CD4-positive, alpha-beta T cell treated with Interleukin-15 for 4 hours (primary cell): Measurements from ENCODE around the gene ISG15.
A peak's percentile ranks its signal among the peaks of the same experiment; 100 is the strongest.
"Not testable (repeated sequence)": the region's sequence is repeated elsewhere in the genome, so short reads cannot be mapped to it uniquely, and the experiment has no call there.

Experiments
- DNase-seq: peaks from one replicate; pipeline ENCODE4 v3.0.0-alpha.2; 2020; ENCODE audit warnings: low spot score

The ISG15 gene

GRCh38 chr1:975365-975764 lies 37.9 kb upstream of the ISG15 start:
- DNase-seq: no peak

GRCh38 chr1:975896-976683 lies 37.2 kb upstream of the ISG15 start:
- peak; percentile 72 for DNase-seq

DNA sequence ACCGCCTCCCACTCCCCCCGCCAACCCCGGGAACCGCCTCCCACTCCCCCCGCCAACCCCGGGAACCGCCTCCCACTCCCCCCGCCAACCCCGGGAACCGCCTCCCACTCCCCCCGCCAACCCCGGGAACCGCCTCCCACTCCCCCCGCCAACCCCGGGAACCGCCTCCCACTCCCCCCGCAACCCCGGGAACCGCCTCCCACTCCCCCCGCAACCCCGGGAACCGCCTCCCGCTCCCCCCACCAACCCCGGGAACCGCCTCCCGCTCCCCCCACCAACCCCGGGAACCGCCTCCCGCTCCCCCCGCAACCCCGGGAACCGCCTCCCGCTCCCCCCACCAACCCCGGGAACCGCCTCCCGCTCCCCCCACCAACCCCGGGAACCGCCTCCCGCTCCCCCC lies 36.5 kb upstream of the ISG15 start:
- not testable (repeated sequence) for DNase-seq

DNA sequence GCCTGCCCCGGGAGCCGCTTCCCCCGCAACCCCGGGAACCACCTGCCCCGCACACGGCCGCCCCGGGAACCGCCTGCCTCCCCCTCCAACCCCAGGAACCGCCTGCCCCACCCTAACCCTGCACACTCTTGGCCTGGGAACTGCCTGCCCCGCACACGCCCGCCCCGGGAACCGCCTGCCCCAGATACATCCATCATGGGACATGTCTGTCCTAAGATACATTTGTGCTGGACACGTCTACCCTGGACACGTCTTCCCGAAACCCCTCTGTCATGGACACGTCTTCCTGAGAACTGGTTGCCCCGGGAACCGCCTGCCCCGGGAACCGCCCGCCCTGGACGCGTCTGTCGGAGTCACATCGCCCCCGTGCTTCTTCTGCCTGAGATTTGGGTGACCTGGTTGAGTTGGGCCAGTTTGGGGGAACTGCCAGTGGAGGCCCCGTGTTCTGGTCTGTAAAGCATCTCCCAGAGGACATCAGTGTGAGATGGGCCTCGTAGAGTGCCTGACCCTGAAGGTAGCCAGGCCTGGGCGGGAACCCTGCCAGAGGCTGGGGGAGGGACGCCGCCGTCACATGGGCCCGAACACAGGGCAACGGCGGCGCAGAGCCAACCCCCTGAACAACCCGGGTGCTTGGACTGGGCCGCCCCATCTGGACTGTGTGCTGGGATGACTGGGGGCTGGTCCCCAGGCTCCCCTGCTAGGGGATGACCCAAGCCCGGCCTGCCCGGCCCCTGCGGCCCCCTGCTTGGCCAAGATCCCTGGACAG lies 35.0 kb upstream of the ISG15 start:
- no peak for DNase-seq

GRCh38 chr1:978835-979743 lies 34.2 kb upstream of the ISG15 start:
- no peak for DNase-seq

GRCh38 chr1:979744-980072 lies 33.6 kb upstream of the ISG15 start:
- no peak for DNase-seq

DNA sequence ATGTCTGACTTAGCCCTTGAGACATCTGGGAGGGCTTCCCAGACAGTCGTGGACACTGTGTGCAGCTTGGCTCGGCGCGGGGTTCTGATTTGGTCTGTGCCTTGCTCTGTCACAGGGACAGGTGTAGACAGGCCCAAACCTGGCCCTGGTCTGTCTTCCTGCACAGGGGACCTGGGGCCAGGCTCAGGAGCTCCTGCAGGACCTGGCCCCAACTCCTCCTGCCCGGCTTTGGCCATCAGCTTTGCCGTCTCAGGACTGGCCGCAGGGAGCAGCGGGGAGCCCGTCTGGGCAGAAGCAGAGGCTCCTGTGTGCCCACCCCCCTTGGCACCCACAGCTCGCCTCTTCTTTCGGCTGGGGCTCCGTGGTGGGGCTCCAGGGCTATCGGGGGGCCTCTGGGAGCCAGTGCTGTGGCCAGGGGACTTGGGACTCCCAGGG lies 33.1 kb upstream of the ISG15 start:
- no peak for DNase-seq

GRCh38 chr1:980602-981395 lies 32.5 kb upstream of the ISG15 start:
- no peak for DNase-seq

- no peak for DNase-seq
These were observed 31.8 kb upstream of the ISG15 start for GRCh38 chr1:981491-981954.

DNA sequence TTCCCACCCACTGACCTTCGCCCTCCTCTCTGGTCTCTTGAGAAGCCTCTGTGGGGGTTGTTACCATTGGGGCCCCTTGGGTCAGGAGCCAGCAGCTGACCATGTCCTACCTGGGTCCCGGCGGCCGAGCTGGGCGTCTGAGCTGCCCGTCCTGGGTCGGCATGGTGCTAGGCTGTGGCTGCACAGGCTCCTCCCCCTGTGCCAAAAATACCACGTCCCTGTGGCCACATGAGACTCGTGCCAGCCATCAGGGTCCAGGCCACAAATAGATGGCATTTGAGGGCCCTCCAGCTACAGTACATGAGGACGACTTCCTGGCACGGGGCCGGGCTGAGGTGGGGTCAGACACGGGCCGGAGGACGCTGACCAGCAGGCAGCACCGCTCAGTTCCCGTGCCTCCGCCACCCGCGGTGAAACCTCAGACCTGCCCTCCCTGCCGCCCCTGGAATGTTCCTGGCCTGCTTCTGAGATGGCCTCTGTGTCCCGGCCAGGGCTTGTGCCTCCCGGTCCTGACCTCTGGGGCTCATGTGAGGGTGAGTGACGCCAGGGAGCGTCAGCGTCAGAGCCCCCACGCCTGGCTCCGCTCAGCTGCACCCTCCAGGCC lies 31.2 kb upstream of the ISG15 start, which contains the start of gene PERM1:
PERM1 (minus strand) TSS at position 139 of the 604 bp plus-strand sequence. CDS start 1,064 bp downstream, outside the sequence.
- no peak for DNase-seq

DNA sequence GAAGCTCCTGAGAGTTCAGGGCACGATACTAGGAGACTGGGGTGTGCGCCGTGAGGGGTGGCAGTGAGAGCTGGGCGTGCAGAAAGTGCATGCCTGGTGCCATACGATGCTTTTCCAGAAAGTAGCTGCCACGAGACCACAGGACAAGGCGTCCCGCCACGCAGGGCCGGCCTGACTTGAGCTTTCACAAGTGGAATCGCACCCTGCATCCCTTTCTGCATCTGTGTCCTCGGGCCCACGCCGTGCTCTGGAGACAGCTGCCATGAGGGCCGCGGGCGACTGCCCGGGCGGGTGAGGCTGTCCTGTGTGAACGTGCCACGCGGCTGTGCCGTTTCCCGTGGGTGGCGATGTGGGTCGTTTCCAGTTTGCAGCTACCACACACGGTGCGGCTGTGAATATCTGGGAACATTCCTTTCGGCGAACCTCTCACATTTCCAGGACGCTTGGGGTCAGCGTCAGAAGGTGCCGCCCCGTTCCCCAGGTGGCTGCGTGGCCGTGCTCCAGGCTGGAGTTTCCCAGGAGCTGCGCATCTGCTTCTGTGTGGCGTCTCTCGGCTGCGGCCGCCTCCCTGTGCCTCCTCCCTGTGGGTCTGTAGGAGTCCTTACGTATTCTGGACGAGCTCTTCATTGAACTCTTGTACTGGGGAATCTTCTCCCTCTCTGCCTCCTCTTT lies 30.4 kb upstream of the ISG15 start:
- no peak for DNase-seq

DNA sequence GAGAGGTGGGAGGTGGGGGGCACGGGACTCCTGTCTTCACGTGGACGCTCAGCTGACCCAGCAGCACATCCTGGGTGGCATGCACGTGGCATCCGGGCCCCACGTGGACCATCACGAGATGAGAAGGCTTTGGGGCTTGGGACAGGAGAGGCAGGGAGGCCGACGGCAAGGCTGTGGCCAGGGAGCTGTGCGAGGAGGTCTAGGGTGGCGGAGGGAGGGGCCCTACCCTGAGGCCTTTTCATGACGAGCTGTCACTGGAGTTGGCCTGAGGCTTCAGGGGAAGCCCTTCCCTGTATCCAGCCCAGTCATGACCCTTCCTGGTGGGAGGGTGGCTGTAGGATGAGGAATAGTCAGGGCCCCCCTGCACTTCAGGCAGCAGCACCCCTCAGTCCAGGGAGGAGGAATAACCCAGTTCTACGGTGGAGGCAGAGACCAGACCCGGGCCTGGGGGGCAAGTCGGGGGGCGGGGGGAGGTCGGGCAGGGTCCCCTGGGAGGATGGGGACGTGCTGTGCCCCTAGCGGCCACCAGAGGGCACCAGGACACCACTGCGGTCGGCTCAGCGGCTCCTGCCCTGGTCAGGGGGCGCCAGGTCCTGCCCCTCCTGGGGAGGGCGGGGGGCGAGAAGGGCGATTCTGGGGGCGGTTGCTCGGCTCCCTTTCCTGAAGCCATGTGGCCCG lies 29.4 kb upstream of the ISG15 start:
- DNase-seq: peak; percentile 53

GRCh38 chr1:984476-984814 lies 28.9 kb upstream of the ISG15 start:
- no peak for DNase-seq

- DNase-seq: no peak
These were observed 28.2 kb upstream of the ISG15 start for GRCh38 chr1:985126-985525.

DNA sequence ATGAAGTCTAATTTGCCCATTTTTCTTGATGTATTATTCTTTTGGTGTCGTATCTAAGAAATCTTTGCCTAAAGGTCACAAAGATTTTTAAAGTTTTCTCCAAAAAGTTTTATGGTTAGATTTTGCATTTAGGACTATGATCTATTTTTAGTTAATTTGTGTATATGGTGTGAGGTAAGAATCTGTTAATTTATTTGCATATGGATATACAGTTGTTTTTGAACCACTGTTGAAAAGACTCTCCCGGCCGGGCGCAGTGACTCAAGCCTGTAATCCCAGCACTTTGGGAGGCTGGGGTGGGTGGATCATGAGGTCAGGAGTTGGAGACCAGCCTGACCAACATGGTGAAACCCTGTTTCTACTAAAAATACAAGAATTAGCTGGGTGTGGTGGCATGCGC lies 25.2 kb upstream of the ISG15 start:
- not testable (repeated sequence) for DNase-seq

GRCh38 chr1:991275-991674 lies 22.0 kb upstream of the ISG15 start:
- not testable (repeated sequence) for DNase-seq

GRCh38 chr1:991895-992294 lies 21.4 kb upstream of the ISG15 start:
- DNase-seq: no peak

GRCh38 chr1:992362-992761 lies 20.9 kb upstream of the ISG15 start:
- no peak for DNase-seq

- no peak for DNase-seq
These were observed 19.8 kb upstream of the ISG15 start for GRCh38 chr1:993379-993995.
